Left ventricle myocardium superior (tissue), 1 donor: Measurements from ENCODE around the gene OR7A10. TPM values are rescaled to one million over a fixed set of nuclear protein-coding genes. Genes with fewer than 3 reads are reported as not detected.

Source experiments
- ATAC-seq: fragments of 200-7000 bp; cut with Tn5 transposase; one replicate; pipeline ENCODE4 v1.9.1; 2020; ENCODE audit warnings: mild to moderate bottlenecking, moderate library complexity
- DNase-seq: peaks from one replicate; pipeline ENCODE4 v3.0.0-alpha.2; 2020
- intact Hi-C: fragments of 100-400 bp; cut with micrococcal nuclease; formaldehyde crosslinking; loops from one replicate; pipeline ENCODE4 v1.11.0; 2022
- long read RNA-seq: library from polyadenylated mRNA; unstranded; transcript quantifications from one replicate; pipeline ENCODE4 v2.0.0, GENCODE V29; 2021
- total RNA-seq: library from RNA; stranded (reverse); fragmentation: NEBNext Ultra II Directional; extraction: Animal tissue kit (Norgen Biotek cat#: 25700); gene quantifications from one replicate; pipeline ENCODE4 v1.2.1, GENCODE V29; 2021
- donor health status: DM: no; HTN: yes; CAD: no; lungs with severe emphysema.

The OR7A10 gene
- total RNA-seq = not detected
- long read RNA-seq = 0 reads

GRCh38 chr19:14848822-14849221 is at the start of gene OR7A10:
Gene OR7A10, minus strand, starts transcription at chr19:14848922. Its CDS starts 7,045 bp downstream, at chr19:14841877.
- intact Hi-C loops = no loop called here
- no peak for ATAC-seq
- DNase-seq = no peak

GRCh38 chr19:14890643-14891379 is 42.1 kb upstream of the OR7A10 start:
- intact Hi-C loops = no loop called here
- no peak for ATAC-seq
- no peak for DNase-seq

- ATAC-seq (no peak), DNase-seq (no peak)
- intact Hi-C loops = no loop called here
Measured at GRCh38 chr19:14889994-14890642, 41.4 kb upstream of the OR7A10 start.

- DNase-seq (no peak), ATAC-seq (no peak)
- intact Hi-C loops = no loop called here
Measured at GRCh38 chr19:14886032-14886431, 37.3 kb upstream of the OR7A10 start, which contains the start of gene OR7A17. Gene OR7A17, minus strand, starts transcription at chr19:14886132. Its CDS starts 4,777 bp downstream, at chr19:14881355.

GRCh38 chr19:14871619-14872230 is 23.0 kb upstream of the OR7A10 start:
- ATAC-seq (no peak), DNase-seq (no peak)
- intact Hi-C loops = no loop called here

- intact Hi-C loops = no loop called here
- ATAC-seq (no peak), DNase-seq (no peak)
Measured at GRCh38 chr19:14868497-14868896, 19.8 kb upstream of the OR7A10 start.

GRCh38 chr19:14843578-14843977 is 5.1 kb downstream of the OR7A10 start:
- intact Hi-C loops = no loop called here
- DNase-seq (no peak), ATAC-seq (no peak)

- intact Hi-C loops = no loop called here
- DNase-seq = no peak
- ATAC-seq = no peak
Measured at GRCh38 chr19:14843169-14843568, 5.6 kb downstream of the OR7A10 start.

- DNase-seq = no peak
Measured at GRCh38 chr19:14840206-14840605, 8.5 kb downstream of the OR7A10 start.

GRCh38 chr19:14837391-14837790 is 11.3 kb downstream of the OR7A10 start:
- no peak for ATAC-seq

More at GRCh38 chr19:14840206-14840605, 8.5 kb downstream of the OR7A10 start:
- ATAC-seq = no peak
- intact Hi-C loops = no loop called here

GRCh38 chr19:14835011-14835410 is 13.7 kb downstream of the OR7A10 start, which contains the start of the genes OR7A5 and OR7C1:
Gene OR7A5, minus strand, starts transcription at chr19:14835185. Its CDS starts 6,944 bp downstream, at chr19:14828241.
Gene OR7C1, minus strand, starts transcription at chr19:14835185. Its CDS starts 35,049 bp downstream, at chr19:14800136.
- DNase-seq = no peak
- peak; percentile 72 for ATAC-seq
- intact Hi-C loops = no loop called here

More at GRCh38 chr19:14837391-14837790, 11.3 kb downstream of the OR7A10 start:
- intact Hi-C loops = no loop called here
- DNase-seq = no peak

- DNase-seq = no peak
- intact Hi-C loops = no loop called here
- ATAC-seq = no peak
Measured at GRCh38 chr19:14830702-14831101, 18.0 kb downstream of the OR7A10 start.

GRCh38 chr19:14826006-14826405 is 22.7 kb downstream of the OR7A10 start:
- DNase-seq = no peak
- no peak for ATAC-seq
- intact Hi-C loops = no loop called here

GRCh38 chr19:14821937-14822336 is 26.8 kb downstream of the OR7A10 start:
- DNase-seq (no peak), ATAC-seq (no peak)
- intact Hi-C loops = no loop called here

- DNase-seq (no peak), ATAC-seq (no peak)
- intact Hi-C loops = no loop called here
Measured at GRCh38 chr19:14818588-14818987, 30.1 kb downstream of the OR7A10 start.

GRCh38 chr19:14817052-14817451 is 31.7 kb downstream of the OR7A10 start:
- DNase-seq (no peak), ATAC-seq (no peak)
- intact Hi-C loops = no loop called here

- ATAC-seq (no peak), DNase-seq (no peak)
- intact Hi-C loops = no loop called here
Measured at GRCh38 chr19:14814982-14815652, 33.6 kb downstream of the OR7A10 start.

GRCh38 chr19:14809272-14810057 is 39.3 kb downstream of the OR7A10 start:
- peak; percentile 48 for ATAC-seq
- intact Hi-C loops = no loop called here
- DNase-seq = no peak

GRCh38 chr19:14804765-14805164 is 44.0 kb downstream of the OR7A10 start:
- no peak for DNase-seq
- no peak for ATAC-seq

More at GRCh38 chr19:14804765-14805164, 44.0 kb downstream of the OR7A10 start:
- intact Hi-C loops = no loop called here
